ENCODE data around the gene SHFL. TPM values are rescaled to one million over a fixed set of nuclear protein-coding genes. Genes with fewer than 3 reads are reported as not detected.

Gene SHFL
- total RNA-seq, 2 donors from 2014 or later, result 18.3 to 27.9 TPM

GRCh38 chr19:10105509-10106099 lies 19.5 kb downstream of the SHFL start:
- DNase-seq, result no peak
- intact Hi-C loops (cut with DNase I, micrococcal nuclease), result no loop called here
- ATAC-seq, result no peak

- DNase-seq, result peak; percentile 99
- intact Hi-C loops (cut with DNase I, micrococcal nuclease), result no loop called here
- peak; percentile 97 for ATAC-seq
These were observed 20.2 kb downstream of the SHFL start, which contains the start of gene PPAN for GRCh38 chr19:10106100-10106936. TSS of gene PPAN (plus strand) at chr19:10106362. CDS start at chr19:10106395, 33 bp downstream.

- DNase-seq (no peak), ATAC-seq (no peak)
- intact Hi-C loops (cut with DNase I, micrococcal nuclease), result no loop called here
These were observed 21.1 kb downstream of the SHFL start for GRCh38 chr19:10107254-10107653.

GRCh38 chr19:10107817-10108367 lies 21.8 kb downstream of the SHFL start:
- intact Hi-C loops (cut with DNase I, micrococcal nuclease), result no loop called here
- ATAC-seq (no peak), DNase-seq (no peak)

- DNase-seq (no peak), ATAC-seq (no peak)
- intact Hi-C loops (cut with DNase I, micrococcal nuclease), result no loop called here
These were observed 23.4 kb downstream of the SHFL start for GRCh38 chr19:10109528-10109927.

GRCh38 chr19:10110076-10110971 lies 24.2 kb downstream of the SHFL start:
- DNase-seq (no peak), ATAC-seq (no peak)
- intact Hi-C loops (cut with DNase I, micrococcal nuclease), result no loop called here

GRCh38 chr19:10110972-10111317 lies 24.8 kb downstream of the SHFL start:
- no peak for ATAC-seq
- intact Hi-C loops (cut with DNase I, micrococcal nuclease), result no loop called here
- DNase-seq, result no peak

GRCh38 chr19:10111405-10111811 lies 25.3 kb downstream of the SHFL start, which contains the start of gene P2RY11:
TSS of gene P2RY11 (plus strand) at chr19:10111693. CDS start at chr19:10111722, 29 bp downstream.
- intact Hi-C loops (cut with DNase I, micrococcal nuclease), result no loop called here
- peak in 1 of 2 donors; percentile 34 for DNase-seq

GRCh38 chr19:10112037-10112761 lies 26.1 kb downstream of the SHFL start:
- intact Hi-C loops (cut with DNase I, micrococcal nuclease), result no loop called here
- DNase-seq, result peak in 1 of 2 donors; percentile 19

More at GRCh38 chr19:10111405-10111811, 25.3 kb downstream of the SHFL start, which contains the start of gene P2RY11:
- ATAC-seq, result no peak

GRCh38 chr19:10112895-10113591 lies 26.9 kb downstream of the SHFL start:
- ATAC-seq (peak; percentile 63), DNase-seq (peak in 1 of 2 donors; percentile 73)
- intact Hi-C loops (cut with DNase I, micrococcal nuclease), result no loop called here

More at GRCh38 chr19:10112037-10112761, 26.1 kb downstream of the SHFL start:
- ATAC-seq, result no peak

- intact Hi-C loops (cut with DNase I, micrococcal nuclease), result no loop called here
- ATAC-seq (peak; percentile 10), DNase-seq (no peak)
These were observed 27.5 kb downstream of the SHFL start for GRCh38 chr19:10113592-10113963.

- ATAC-seq, result peak; percentile 7
- intact Hi-C loops (cut with DNase I, micrococcal nuclease), result no loop called here
These were observed 28.0 kb downstream of the SHFL start for GRCh38 chr19:10113964-10114650.

GRCh38 chr19:10114651-10115391 lies 28.7 kb downstream of the SHFL start:
- ATAC-seq, result no peak
- DNase-seq, result no peak
- intact Hi-C loops (cut with DNase I, micrococcal nuclease), result no loop called here

More at GRCh38 chr19:10113964-10114650, 28.0 kb downstream of the SHFL start:
- no peak for DNase-seq

GRCh38 chr19:10115392-10116084 lies 29.4 kb downstream of the SHFL start:
- DNase-seq (no peak), ATAC-seq (no peak)
- intact Hi-C loops (cut with DNase I, micrococcal nuclease), result no loop called here

- intact Hi-C loops (cut with DNase I, micrococcal nuclease), result no loop called here
- DNase-seq, result no peak
- no peak for ATAC-seq
These were observed 30.2 kb downstream of the SHFL start for GRCh38 chr19:10116085-10116865.
